GM12891 (cell line): ENCODE results near the gene GNB1.

Source experiments
- DNase-seq: peaks from one replicate; pipeline ENCODE4 v3.0.0; 2011; ENCODE audit warnings: low spot score; ENCODE audit not compliant: insufficient read length
- FAIRE-seq: peaks from 2 replicates; lab custom pipeline; 2011; peaks lifted over from hg19 to GRCh38; lab: Jason Lieb, UNC
- PAX5 ChIP-seq: IDR thresholded peaks from 2 replicates; pipeline ENCODE4 v1.6.1; 2011; ENCODE audit warnings: low read length, moderate library complexity, mild to moderate bottlenecking; ENCODE audit not compliant: insufficient read depth, severe bottlenecking
- POLR2A ChIP-seq: IDR thresholded peaks from 2 replicates; pipeline ENCODE4 v1.6.1; 2011; ENCODE audit warnings: low read depth, low read length, control low read depth
- POLR2AphosphoS5 ChIP-seq: IDR thresholded peaks from 2 replicates; pipeline ENCODE4 v1.6.1; 2011; ENCODE audit warnings: low read depth, low read length, control low read depth
- POU2F2 ChIP-seq: IDR thresholded peaks from 2 replicates; pipeline ENCODE4 v1.6.1; 2011; ENCODE audit warnings: low read depth, mild to moderate bottlenecking, control low read depth, low read length, moderate library complexity
- SPI1 ChIP-seq: IDR thresholded peaks from 2 replicates; pipeline ENCODE4 v1.6.1; 2011; ENCODE audit warnings: low read depth, low read length, control low read depth
- TAF1 ChIP-seq: IDR thresholded peaks from 2 replicates; pipeline ENCODE4 v1.6.1; 2011; ENCODE audit warnings: low read depth, low read length, control low read depth

The GNB1 gene

GRCh38 chr1:1777950-1778662 is 112.8 kb downstream of the GNB1 start, which contains the start of gene NADK:
Gene NADK (minus strand): TSS chr1:1778470. CDS start chr1:1765406, 13,064 bp downstream.
- DNase-seq (peak; percentile 74), FAIRE-seq (peak; percentile 38)
- TF ChIP-seq POU2F2: no peak
- no peak for TF ChIP-seq POLR2AphosphoS5
- TF ChIP-seq POLR2A: no peak
- TF ChIP-seq PAX5: no peak
- TF ChIP-seq TAF1: no peak
- no peak for TF ChIP-seq SPI1

- DNase-seq (no peak), FAIRE-seq (no peak)
- no peak for TF ChIP-seq POLR2AphosphoS5
- no peak for TF ChIP-seq POLR2A
- TF ChIP-seq POU2F2: no peak
- no peak for TF ChIP-seq PAX5
- no peak for TF ChIP-seq TAF1
- no peak for TF ChIP-seq SPI1
Observed at GRCh38 chr1:1777583-1777899, 113.3 kb downstream of the GNB1 start.

GRCh38 chr1:1776672-1777582 is 114.0 kb downstream of the GNB1 start:
- no peak for TF ChIP-seq POU2F2
- no peak for TF ChIP-seq POLR2A
- no peak for TF ChIP-seq TAF1
- TF ChIP-seq SPI1: no peak
- TF ChIP-seq POLR2AphosphoS5: no peak
- no peak for TF ChIP-seq PAX5
- peak; percentile 72 for FAIRE-seq

GRCh38 chr1:1775327-1776226 is 115.3 kb downstream of the GNB1 start:
- peak; percentile 88 for FAIRE-seq
- TF ChIP-seq SPI1 (peak; percentile 88), PAX5 (no peak)
- no peak for DNase-seq

More at GRCh38 chr1:1776672-1777582, 114.0 kb downstream of the GNB1 start:
- DNase-seq: no peak

GRCh38 chr1:1773874-1774273 is 117.0 kb downstream of the GNB1 start:
- no peak for TF ChIP-seq POU2F2
- DNase-seq (no peak), FAIRE-seq (no peak)

- TF ChIP-seq POU2F2 (no peak), SPI1 (no peak), TAF1 (no peak), PAX5 (no peak), POLR2AphosphoS5 (no peak), POLR2A (no peak)
- FAIRE-seq: no peak
- DNase-seq: no peak
Observed at GRCh38 chr1:1771096-1771495, 119.8 kb downstream of the GNB1 start.

- DNase-seq (no peak), FAIRE-seq (no peak)
- TF ChIP-seq POLR2AphosphoS5 (no peak), POU2F2 (no peak), TAF1 (no peak), SPI1 (no peak), POLR2A (no peak), PAX5 (no peak)
Observed at GRCh38 chr1:1770102-1770501, 120.8 kb downstream of the GNB1 start.

GRCh38 chr1:1768249-1768992 is 122.5 kb downstream of the GNB1 start:
- TF ChIP-seq POLR2AphosphoS5: no peak
- no peak for FAIRE-seq
- DNase-seq: no peak

GRCh38 chr1:1764876-1765470 is 125.9 kb downstream of the GNB1 start:
- no peak for DNase-seq
- no peak for FAIRE-seq
- TF ChIP-seq SPI1: no peak
- no peak for TF ChIP-seq POLR2A
- TF ChIP-seq POU2F2: no peak
- no peak for TF ChIP-seq POLR2AphosphoS5
- TF ChIP-seq TAF1: no peak
- TF ChIP-seq PAX5: no peak
